WTC11 (cell line): Measurements from ENCODE around the gene CERS5. TPM values are rescaled to one million over a fixed set of nuclear protein-coding genes. Genes with fewer than 3 reads are reported as not detected.

Experiments used
- ATAC-seq: fragments of 200-7000 bp; cut with Tn5 transposase; 2 replicates; pipeline ENCODE4 v1.10.0; 2021; ENCODE audit warnings: mild to moderate bottlenecking, moderate library complexity
- CTCF ChIA-PET: fragments of 300-600 bp; sonication (Branson Sonifier 250); formaldehyde crosslinking; loops from one replicate; lab custom pipeline; 2021; ENCODE audit warnings: antibody characterized with exemption; lab: Charles Lee
- POLR2A ChIA-PET: fragments of 350-600 bp; sonication (Branson Sonifier 250); formaldehyde crosslinking; loops from one replicate; lab custom pipeline; 2021; ENCODE audit warnings: antibody characterized with exemption; lab: Charles Lee
- DNase-seq: peaks from one replicate; pipeline ENCODE4 v3.0.0; 2021; ENCODE audit warnings: low spot score
- H3K27ac Mint-ChIP-seq: 2 replicates; pipeline ENCODE4 v1.8.0; 2021; ENCODE audit warnings: mixed read lengths
- H3K27me3 Mint-ChIP-seq: 2 replicates; pipeline ENCODE4 v1.8.0; 2021; ENCODE audit warnings: low read depth, mild to moderate bottlenecking, moderate library complexity, mixed read lengths
- H3K36me3 Mint-ChIP-seq: 2 replicates; pipeline ENCODE4 v1.8.0; 2021; ENCODE audit warnings: mixed read lengths
- H3K4me1 Mint-ChIP-seq: 2 replicates; pipeline ENCODE4 v1.8.0; 2022; ENCODE audit warnings: mixed read lengths
- H3K4me3 Mint-ChIP-seq: 2 replicates; pipeline ENCODE4 v1.8.0; 2021; ENCODE audit warnings: mild to moderate bottlenecking, moderate library complexity, mixed read lengths
- H3K9me3 Mint-ChIP-seq: 2 replicates; pipeline ENCODE4 v1.8.0; 2021; ENCODE audit warnings: mixed read lengths
- ATF6 ChIP-seq: sonication (generic); formaldehyde crosslinking; IDR thresholded peaks from 2 replicates; pipeline ENCODE4 v1.8.1; 2023; ENCODE audit warnings: mild to moderate bottlenecking, missing genetic modification reagents
- CBFB ChIP-seq: sonication (generic); formaldehyde crosslinking; IDR thresholded peaks from 2 replicates; pipeline ENCODE4 v1.8.1; 2022; ENCODE audit warnings: mild to moderate bottlenecking, low read depth, missing genetic modification reagents
- CREM ChIP-seq: sonication (generic); formaldehyde crosslinking; IDR thresholded peaks from 2 replicates; pipeline ENCODE4 v1.8.1; 2022; ENCODE audit warnings: mild to moderate bottlenecking, missing genetic modification reagents, moderate library complexity
- E2F5 ChIP-seq: sonication (generic); formaldehyde crosslinking; IDR thresholded peaks from 2 replicates; pipeline ENCODE4 v1.8.1; 2022; ENCODE audit warnings: mild to moderate bottlenecking, moderate library complexity, missing genetic modification reagents
- ERG ChIP-seq: fragments of 250-450 bp; sonication (Bioruptor Pico); IDR thresholded peaks from 2 replicates; pipeline ENCODE4 v1.8.0; 2021; ENCODE audit warnings: mild to moderate bottlenecking
- MYBL2 ChIP-seq: sonication (generic); formaldehyde crosslinking; IDR thresholded peaks from 2 replicates; pipeline ENCODE4 v1.8.1; 2023; ENCODE audit warnings: mild to moderate bottlenecking, moderate library complexity, missing genetic modification reagents
- NFE2L1 ChIP-seq: sonication (generic); formaldehyde crosslinking; IDR thresholded peaks from 2 replicates; pipeline ENCODE4 v1.8.1; 2023; ENCODE audit warnings: missing genetic modification reagents
- NFYB ChIP-seq: sonication (generic); formaldehyde crosslinking; conservative IDR thresholded peaks from 2 replicates; pipeline ENCODE4 v1.8.0; 2022; ENCODE audit warnings: low read depth, missing genetic modification reagents
- OVOL2 ChIP-seq: fragments of 250-450 bp; sonication (Bioruptor Pico); IDR thresholded peaks from 2 replicates; pipeline ENCODE4 v1.9.0; 2021; ENCODE audit warnings: mild to moderate bottlenecking, borderline replicate concordance
- PRDM15 ChIP-seq: sonication (generic); formaldehyde crosslinking; IDR thresholded peaks from 2 replicates; pipeline ENCODE4 v1.8.0; 2022; ENCODE audit warnings: missing genetic modification reagents
- PRRX2 ChIP-seq: fragments of 250-450 bp; sonication (Bioruptor Pico); IDR thresholded peaks from 2 replicates; pipeline ENCODE4 v1.8.0; 2021; ENCODE audit warnings: mild to moderate bottlenecking
- SMAD3 ChIP-seq: sonication (generic); formaldehyde crosslinking; IDR thresholded peaks from 2 replicates; pipeline ENCODE4 v1.8.0; 2022; ENCODE audit warnings: missing genetic modification reagents, mild to moderate bottlenecking, borderline replicate concordance
- USF1 ChIP-seq: sonication (generic); formaldehyde crosslinking; IDR thresholded peaks from 2 replicates; pipeline ENCODE4 v1.8.0; 2022; ENCODE audit warnings: mild to moderate bottlenecking, missing genetic modification reagents
- ZNF121 ChIP-seq: sonication (generic); formaldehyde crosslinking; IDR thresholded peaks from 2 replicates; pipeline ENCODE4 v1.8.0; 2023; ENCODE audit warnings: missing genetic modification reagents
- ZNF425 ChIP-seq: fragments of 250-450 bp; sonication (Bioruptor Pico); conservative IDR thresholded peaks from 2 replicates; pipeline ENCODE4 v1.9.0; 2021; ENCODE audit warnings: mild to moderate bottlenecking
- total RNA-seq: library from RNA; stranded (reverse); gene quantifications from 3 replicates; pipeline ENCODE4 v1.2.3, GENCODE V29; 2021

Gene CERS5
- total RNA-seq, 1 experiment from 2014 or later, result 55.8 TPM

GRCh38 chr12:50086148-50086547 lies 81.0 kb downstream of the CERS5 start:
- CTCF ChIA-PET, result interaction anchor here (1.1 to 2.6 kb wide), 7 partner anchors 12 to 228 kb away, joined by 3 to 78 read pairs (median 13); partner anchors contain the start of gene COX14
- Mint-ChIP-seq H3K4me3 (peak overlapping the region; percentile 89), H3K27ac (peak overlapping the region; percentile 89), H3K4me1 (peaks cover 18% of the 10 kb centered on the region), H3K36me3 (peaks cover 45% of the 10 kb centered on the region), H3K27me3 (peaks cover 16% of the 10 kb centered on the region), H3K9me3 (no peaks in the 10 kb centered on the region)
- POLR2A ChIA-PET, result no interaction called here
- no peak for DNase-seq
- ATAC-seq, result no peak
- TF ChIP-seq NFE2L1 (CRISPR knock-in tag), result no peak
- no peak for TF ChIP-seq ERG (CRISPR knock-in tag)
- TF ChIP-seq ZNF121 (CRISPR knock-in tag), result no peak
- TF ChIP-seq ZNF425 (CRISPR knock-in tag), result no peak
- no peak for TF ChIP-seq CBFB (CRISPR knock-in tag)
- no peak for TF ChIP-seq NFYB (CRISPR knock-in tag)
- no peak for TF ChIP-seq PRDM15 (CRISPR knock-in tag)
- no peak for TF ChIP-seq OVOL2 (CRISPR knock-in tag)
- TF ChIP-seq USF1, result no peak
- TF ChIP-seq MYBL2 (CRISPR knock-in tag), result no peak
- TF ChIP-seq ATF6 (CRISPR knock-in tag), result no peak
- TF ChIP-seq PRRX2, result no peak
- no peak for TF ChIP-seq SMAD3

GRCh38 chr12:50085615-50086072 lies 81.5 kb downstream of the CERS5 start:
- H3K36me3 Mint-ChIP-seq, result peaks cover 41% of the 10 kb centered on the region
- TF ChIP-seq CREM (CRISPR knock-in tag), result no peak
- no peak for TF ChIP-seq E2F5 (CRISPR knock-in tag)
- TF ChIP-seq, all 79 proteins: peak for 0
- peak overlapping the region; percentile 89 for H3K4me3 Mint-ChIP-seq
- H3K27me3 Mint-ChIP-seq, result peaks cover 19% of the 10 kb centered on the region
- no peak for DNase-seq
- ATAC-seq, result no peak; the same call in 1 of the 2 replicates
- ChIA-PET POLR2A (interaction anchor here (1.0 to 1.7 kb wide), 7 partner anchors 16 to 319 kb away, joined by 3 to 14 read pairs (median 4); partner anchors contain the start of genes CERS5, COX14, GPD1 and LIMA1), CTCF (interaction anchor here (0.6 to 2.6 kb wide), 18 partner anchors 12 to 907 kb away, joined by 3 to 78 read pairs (median 6); partner anchors contain the start of genes CERS5, COX14 and TMBIM6)
- H3K4me1 Mint-ChIP-seq, result peaks cover 21% of the 10 kb centered on the region
- H3K9me3 Mint-ChIP-seq, result no peaks in the 10 kb centered on the region
- H3K27ac Mint-ChIP-seq, result peak overlapping the region; percentile 89
